Measurements from ENCODE around the gene RAB40C. TPM values are rescaled to one million over a fixed set of nuclear protein-coding genes. Genes with fewer than 3 reads are reported as not detected.
A peak's percentile ranks its signal among the peaks of the same experiment; 100 is the strongest.

The RAB40C gene
- total and polyA plus RNA-seq, 9 of the 15 experiments (the other 6 are each of a cell fraction or from before 2014, with no cell fraction given) = 0.17 to 23.4 (median 8.7) TPM

GRCh38 chr16:638034-638543 lies 48.2 kb downstream of the RAB40C start:
- ChIA-PET POLR2A (interaction anchor here (0.6 kb wide), 2 partner anchors 14 to 56 kb away, joined by 3 to 4 read pairs; no protein-coding TSS in a partner anchor), CTCF (ENCODE audit: low intra/inter-chr PET ratio) (no interaction called here)
- Histone ChIP-seq H2AFZ (ENCODE audit: low read depth, low read length) (peak overlapping the region; percentile 84), H3K27ac (ENCODE audit: extremely low read depth, low read depth, low read length) (peak overlapping the region; percentile 75; the same call in 2 of the 3 replicates), H3K9me1 (ENCODE audit: control insufficient read depth, insufficient read depth, low read length) (no peaks in the 10 kb centered on the region), H3K36me3 (ENCODE audit: control insufficient read depth, insufficient read depth, low read length) (peaks cover 22% of the 10 kb centered on the region; the same call in 1 of the 3 replicates), H4K20me1 (replicated peaks; ENCODE audit: control insufficient read depth, insufficient read depth, low read length) (no peaks in the 10 kb centered on the region), H3K9me3 (replicated peaks; ENCODE audit: control insufficient read depth, insufficient read depth, low read depth, low read length) (no peaks in the 10 kb centered on the region), H3K4me3 (no peak overlapping the region), H3K4me1 (replicated peaks in 1 of 2; ENCODE audit: control insufficient read depth in 2 of 2, insufficient read depth in 2 of 2, low read length in 2 of 2) (peaks cover 15 to 87% of the 10 kb centered on the region in 2 experiments; a peak in 4 of 5 replicates), H3K27me3 (ENCODE audit: control insufficient read depth in 2 of 2, insufficient read depth in 2 of 2, low read length in 2 of 2) (no peaks in the 10 kb centered on the region), H3K4me2 (ENCODE audit: insufficient read depth, low read length) (no peak overlapping the region; the same call in 1 of the 2 replicates), H3K79me2 (ENCODE audit: control insufficient read depth, insufficient read depth, low read length) (peaks cover 46% of the 10 kb centered on the region), H3K9ac (ENCODE audit: insufficient read depth in 1 of 2, low read depth in 2 of 2, low read length in 2 of 2) (peak overlapping the region; percentile 51 to 85; a peak in 2 of 4 replicates)
- DNase-seq (ENCODE audit: extremely low read depth in 1 of 4, low spot score in 3 of 4) (no peak), FAIRE-seq (no peak), ATAC-seq (no peak)
- intact Hi-C loops (cut with micrococcal nuclease) (loop anchor here (5.0 kb wide), 1 partner anchor 39 kb away; the partner anchor contains the start of gene RHBDL1), in situ Hi-C loops (cut with MboI) (no loop called here)
- BruUV-seq (replicated peaks) = no TSS peak
- TF ChIP-seq CBX1 (IDR thresholded peaks at IDR 0.05; ENCODE audit: low read depth) (0 out of 2 replicates have a peak, but pooled peaks have one; percentile 10), KHSRP (IDR thresholded peaks at IDR 0.05) (no peak), HCFC1 (IDR thresholded peaks at IDR 0.05; ENCODE audit: low read depth, low read length) (no peak), POLR2G (IDR thresholded peaks at IDR 0.05; ENCODE audit: low read depth, low read length) (0 out of 2 replicates have a peak, but pooled peaks have one; percentile 19), GABPB1 (CRISPR knock-in tag; IDR thresholded peaks at IDR 0.05) (no peak), HES1 (IDR thresholded peaks at IDR 0.05; ENCODE audit: low read depth) (no peak)
- 77% methylated on average over 13 of the region's 15 CpGs for WGBS (ENCODE audit: insufficient coverage, low coverage, missing lambda C conversion rate)
